Upper lobe of right lung (tissue), 1 donor: ENCODE results near the gene STARD10. TPM values are rescaled to one million over a fixed set of nuclear protein-coding genes. Genes with fewer than 3 reads are reported as not detected.

ENCODE experiments used
- ATAC-seq: fragments of 200-7000 bp; cut with Tn5 transposase; one replicate; pipeline ENCODE4 v1.9.1; 2020; ENCODE audit warnings: mild to moderate bottlenecking, moderate library complexity
- DNase-seq: peaks from one replicate; pipeline ENCODE4 v3.0.0-alpha.2; 2020
- H3K27ac ChIP-seq: fragments of 200-600 bp; one replicate; pipeline ENCODE4 v1.8.0; 2022
- H3K27me3 ChIP-seq: fragments of 200-600 bp; one replicate; pipeline ENCODE4 v1.8.0; 2022; ENCODE audit warnings: mild to moderate bottlenecking
- H3K36me3 ChIP-seq: fragments of 200-600 bp; one replicate; pipeline ENCODE4 v1.8.0; 2022
- H3K4me1 ChIP-seq: fragments of 200-600 bp; one replicate; pipeline ENCODE4 v1.8.0; 2022
- H3K4me3 ChIP-seq: fragments of 200-600 bp; one replicate; pipeline ENCODE4 v1.8.0; 2022; ENCODE audit warnings: mild to moderate bottlenecking
- H3K9me3 ChIP-seq: fragments of 200-600 bp; one replicate; pipeline ENCODE4 v1.8.0; 2022
- CTCF ChIP-seq: fragments of 200-600 bp; IDR thresholded peaks from one replicate; pipeline ENCODE4 v1.8.0; 2022; ENCODE audit warnings: antibody characterized with exemption
- intact Hi-C: fragments of 100-400 bp; cut with DNase I; formaldehyde crosslinking; loops from one replicate; pipeline ENCODE4 v1.11.0; 2022
- total RNA-seq: library from RNA; stranded (reverse); fragmentation: NEBNext Ultra II Directional; extraction: Animal tissue kit (Norgen Biotek cat#: 25700); gene quantifications from one replicate; pipeline ENCODE4 v1.2.1, GENCODE V29; 2021
- donor health status: DM: no; HTN: yes; CAD: no; lungs with severe emphysema.

The STARD10 gene
- total RNA-seq, 1 donor from 2014 or later, result 116 TPM

GRCh38 chr11:72727521-72727920 is 66.3 kb downstream of the STARD10 start:
- intact Hi-C loops, result loop anchor here (5.0 to 10.0 kb wide), 2 partner anchors 65 to 447 kb away; partner anchors contain the start of gene STARD10
- Histone ChIP-seq H3K27ac (no peak overlapping the region), H3K4me1 (peaks cover 26% of the 10 kb centered on the region), H3K27me3 (no peaks in the 10 kb centered on the region), H3K36me3 (peaks cover 16% of the 10 kb centered on the region), H3K4me3 (no peak overlapping the region), H3K9me3 (no peaks in the 10 kb centered on the region)
- TF ChIP-seq CTCF, result no peak
- peak; percentile 35 for ATAC-seq
- DNase-seq, result no peak

- no peak overlapping the region for H3K27ac ChIP-seq
- DNase-seq (no peak), ATAC-seq (no peak)
- peaks cover 29% of the 10 kb centered on the region for H3K4me1 ChIP-seq
- intact Hi-C loops, result loop anchor here (5.0 to 10.0 kb wide), 2 partner anchors 66 to 448 kb away; partner anchors contain the start of gene STARD10
- no peaks in the 10 kb centered on the region for H3K9me3 ChIP-seq
- no peak for TF ChIP-seq CTCF
- H3K4me3 ChIP-seq, result no peak overlapping the region
- no peaks in the 10 kb centered on the region for H3K27me3 ChIP-seq
- peaks cover 16% of the 10 kb centered on the region for H3K36me3 ChIP-seq
Observed at GRCh38 chr11:72726266-72727220, 67.3 kb downstream of the STARD10 start.

- TF ChIP-seq CTCF, result no peak
- peaks cover 9% of the 10 kb centered on the region for H3K36me3 ChIP-seq
- no peak overlapping the region for H3K27ac ChIP-seq
- intact Hi-C loops, result loop anchor here (5.0 to 10.0 kb wide), 2 partner anchors 67 to 449 kb away; partner anchors contain the start of gene STARD10
- no peaks in the 10 kb centered on the region for H3K27me3 ChIP-seq
- no peak for ATAC-seq
- no peak overlapping the region for H3K4me3 ChIP-seq
- no peaks in the 10 kb centered on the region for H3K9me3 ChIP-seq
- peaks cover 38% of the 10 kb centered on the region for H3K4me1 ChIP-seq
- no peak for DNase-seq
Observed at GRCh38 chr11:72725724-72726028, 68.2 kb downstream of the STARD10 start.

GRCh38 chr11:72724851-72725723 is 68.8 kb downstream of the STARD10 start:
- H3K4me3 ChIP-seq, result no peak overlapping the region

More at GRCh38 chr11:72724851-72725723, 68.8 kb downstream of the STARD10 start:
- Histone ChIP-seq H3K27ac (no peak overlapping the region), H3K9me3 (no peaks in the 10 kb centered on the region), H3K27me3 (no peaks in the 10 kb centered on the region), H3K36me3 (peaks cover 8% of the 10 kb centered on the region), H3K4me1 (peaks cover 44% of the 10 kb centered on the region)
- TF ChIP-seq CTCF, result peak; percentile 92
- DNase-seq (no peak), ATAC-seq (peak; percentile 41)
- intact Hi-C loops, result loop anchor here (5.0 to 10.0 kb wide), 2 partner anchors 67 to 450 kb away; partner anchors contain the start of gene STARD10
